Memory B cell (primary cell): Measurements from ENCODE around the gene ABCA3.
A peak's percentile ranks its signal among the peaks of the same experiment; 100 is the strongest.

Experiments
- ATAC-seq: fragments of 150-1000 bp; cut with Tn5 transposase; 2 replicates; pipeline ENCODE4 v1.10.0; 2021; ENCODE audit warnings: low read depth, mild to moderate bottlenecking, moderate library complexity
- DNase-seq, 2 donors: peaks; one replicate each; pipeline ENCODE4 v3.0.0; 2022; ENCODE audit warnings: low spot score in 2 of 2
- H3K27ac Mint-ChIP-seq: one replicate; pipeline ENCODE4 v1.8.0; 2022; ENCODE audit warnings: mild to moderate bottlenecking, moderate library complexity, mixed read lengths
- H3K27me3 Mint-ChIP-seq: one replicate; pipeline ENCODE4 v1.8.0; 2022; ENCODE audit warnings: mixed read lengths
- H3K36me3 Mint-ChIP-seq: one replicate; pipeline ENCODE4 v1.8.0; 2022; ENCODE audit warnings: mild to moderate bottlenecking, mixed read lengths
- H3K4me1 Mint-ChIP-seq: one replicate; pipeline ENCODE4 v1.8.0; 2022; ENCODE audit warnings: mixed read lengths
- H3K4me3 Mint-ChIP-seq: one replicate; pipeline ENCODE4 v1.8.0; 2022; ENCODE audit warnings: mild to moderate bottlenecking, moderate library complexity, mixed read lengths
- H3K9me3 Mint-ChIP-seq: one replicate; pipeline ENCODE4 v1.8.0; 2022; ENCODE audit warnings: mixed read lengths

The ABCA3 gene

GRCh38 chr16:2238838-2239675 is 101.5 kb downstream of the ABCA3 start:
- DNase-seq, result no peak
- H3K36me3 Mint-ChIP-seq, result peaks cover 14% of the 10 kb centered on the region
- no peak for ATAC-seq
- H3K4me1 Mint-ChIP-seq, result no peaks in the 10 kb centered on the region
- H3K4me3 Mint-ChIP-seq, result no peak overlapping the region
- no peaks in the 10 kb centered on the region for H3K27me3 Mint-ChIP-seq
- H3K9me3 Mint-ChIP-seq, result no peaks in the 10 kb centered on the region
- no peak overlapping the region for H3K27ac Mint-ChIP-seq

GRCh38 chr16:2238150-2238837 is 102.2 kb downstream of the ABCA3 start:
- H3K9me3 Mint-ChIP-seq, result no peaks in the 10 kb centered on the region
- no peak for ATAC-seq
- H3K27me3 Mint-ChIP-seq, result no peaks in the 10 kb centered on the region
- H3K4me1 Mint-ChIP-seq, result no peaks in the 10 kb centered on the region
- peaks cover 18% of the 10 kb centered on the region for H3K36me3 Mint-ChIP-seq
- H3K4me3 Mint-ChIP-seq, result no peak overlapping the region
- no peak for DNase-seq
- H3K27ac Mint-ChIP-seq, result no peak overlapping the region

GRCh38 chr16:2237493-2238149 is 102.9 kb downstream of the ABCA3 start:
- H3K4me3 Mint-ChIP-seq, result no peak overlapping the region
- H3K4me1 Mint-ChIP-seq, result no peaks in the 10 kb centered on the region
- peaks cover 18% of the 10 kb centered on the region for H3K36me3 Mint-ChIP-seq
- ATAC-seq, result no peak
- DNase-seq, result no peak
- H3K9me3 Mint-ChIP-seq, result no peaks in the 10 kb centered on the region
- no peaks in the 10 kb centered on the region for H3K27me3 Mint-ChIP-seq
- H3K27ac Mint-ChIP-seq, result no peak overlapping the region

- Mint-ChIP-seq H3K9me3 (no peaks in the 10 kb centered on the region), H3K36me3 (peaks cover 14% of the 10 kb centered on the region), H3K27me3 (no peaks in the 10 kb centered on the region), H3K4me1 (no peaks in the 10 kb centered on the region), H3K4me3 (no peak overlapping the region), H3K27ac (no peak overlapping the region)
- DNase-seq, result no peak
- ATAC-seq, result no peak
These were observed 103.4 kb downstream of the ABCA3 start for GRCh38 chr16:2237102-2237482.

GRCh38 chr16:2236337-2237101 is 104.0 kb downstream of the ABCA3 start, which contains the start of gene DNASE1L2:
DNASE1L2 (plus strand) TSS chr16:2236444; CDS start chr16:2236817, 373 bp downstream.
- DNase-seq (no peak), ATAC-seq (no peak)

GRCh38 chr16:2235695-2236336 is 104.7 kb downstream of the ABCA3 start:
- DNase-seq, result no peak
- ATAC-seq, result no peak
- no peak overlapping the region for H3K27ac Mint-ChIP-seq
- H3K27me3 Mint-ChIP-seq, result no peaks in the 10 kb centered on the region
- H3K9me3 Mint-ChIP-seq, result no peaks in the 10 kb centered on the region
- H3K36me3 Mint-ChIP-seq, result peaks cover 14% of the 10 kb centered on the region
- H3K4me1 Mint-ChIP-seq, result no peaks in the 10 kb centered on the region
- H3K4me3 Mint-ChIP-seq, result no peak overlapping the region

More at GRCh38 chr16:2236337-2237101, 104.0 kb downstream of the ABCA3 start, which contains the start of gene DNASE1L2:
- H3K27ac Mint-ChIP-seq, result no peak within 1 kb of the TSS
- no peaks in the 10 kb centered on the region for H3K4me1 Mint-ChIP-seq
- H3K9me3 Mint-ChIP-seq, result no peaks in the 10 kb centered on the region
- H3K4me3 Mint-ChIP-seq, result no peak within 1 kb of the TSS
- no peaks in the 10 kb centered on the region for H3K27me3 Mint-ChIP-seq
- peaks cover 14% of the 10 kb centered on the region for H3K36me3 Mint-ChIP-seq

GRCh38 chr16:2235234-2235651 is 105.3 kb downstream of the ABCA3 start:
- no peak for DNase-seq
- H3K36me3 Mint-ChIP-seq, result peaks cover 16% of the 10 kb centered on the region
- no peaks in the 10 kb centered on the region for H3K9me3 Mint-ChIP-seq
- H3K27ac Mint-ChIP-seq, result no peak overlapping the region
- no peak overlapping the region for H3K4me3 Mint-ChIP-seq
- no peak for ATAC-seq
- no peaks in the 10 kb centered on the region for H3K4me1 Mint-ChIP-seq
- no peaks in the 10 kb centered on the region for H3K27me3 Mint-ChIP-seq

- H3K4me1 Mint-ChIP-seq, result no peaks in the 10 kb centered on the region
- no peaks in the 10 kb centered on the region for H3K9me3 Mint-ChIP-seq
- ATAC-seq (no peak), DNase-seq (no peak)
- H3K4me3 Mint-ChIP-seq, result no peak overlapping the region
- H3K27ac Mint-ChIP-seq, result no peak overlapping the region
- peaks cover 20% of the 10 kb centered on the region for H3K36me3 Mint-ChIP-seq
- H3K27me3 Mint-ChIP-seq, result no peaks in the 10 kb centered on the region
These were observed 105.7 kb downstream of the ABCA3 start for GRCh38 chr16:2234813-2235170.

GRCh38 chr16:2233872-2234812 is 106.4 kb downstream of the ABCA3 start:
- DNase-seq (no peak), ATAC-seq (peak; percentile 38)
- H3K27ac Mint-ChIP-seq, result no peak overlapping the region
- H3K4me3 Mint-ChIP-seq, result no peak overlapping the region
- H3K4me1 Mint-ChIP-seq, result no peaks in the 10 kb centered on the region
- H3K9me3 Mint-ChIP-seq, result no peaks in the 10 kb centered on the region
- peaks cover 21% of the 10 kb centered on the region for H3K36me3 Mint-ChIP-seq
- no peaks in the 10 kb centered on the region for H3K27me3 Mint-ChIP-seq

- no peaks in the 10 kb centered on the region for H3K4me1 Mint-ChIP-seq
- ATAC-seq, result no peak
- H3K27me3 Mint-ChIP-seq, result no peaks in the 10 kb centered on the region
- no peak overlapping the region for H3K27ac Mint-ChIP-seq
- H3K36me3 Mint-ChIP-seq, result peaks cover 22% of the 10 kb centered on the region
- no peak for DNase-seq
- no peak overlapping the region for H3K4me3 Mint-ChIP-seq
- H3K9me3 Mint-ChIP-seq, result no peaks in the 10 kb centered on the region
These were observed 107.3 kb downstream of the ABCA3 start for GRCh38 chr16:2233046-2233775.

GRCh38 chr16:2232094-2232990 is 108.2 kb downstream of the ABCA3 start:
- Mint-ChIP-seq H3K36me3 (peaks cover 22% of the 10 kb centered on the region), H3K9me3 (no peaks in the 10 kb centered on the region), H3K27me3 (no peaks in the 10 kb centered on the region), H3K27ac (no peak overlapping the region), H3K4me3 (no peak overlapping the region), H3K4me1 (no peaks in the 10 kb centered on the region)
- no peak for ATAC-seq
- no peak for DNase-seq
